ENCODE measurements around the gene INTS11. TPM values are rescaled to one million over a fixed set of nuclear protein-coding genes. Genes with fewer than 3 reads are reported as not detected.

Gene INTS11
- total RNA-seq, 1 donor from 2014 or later, result 52.8 TPM

DNA sequence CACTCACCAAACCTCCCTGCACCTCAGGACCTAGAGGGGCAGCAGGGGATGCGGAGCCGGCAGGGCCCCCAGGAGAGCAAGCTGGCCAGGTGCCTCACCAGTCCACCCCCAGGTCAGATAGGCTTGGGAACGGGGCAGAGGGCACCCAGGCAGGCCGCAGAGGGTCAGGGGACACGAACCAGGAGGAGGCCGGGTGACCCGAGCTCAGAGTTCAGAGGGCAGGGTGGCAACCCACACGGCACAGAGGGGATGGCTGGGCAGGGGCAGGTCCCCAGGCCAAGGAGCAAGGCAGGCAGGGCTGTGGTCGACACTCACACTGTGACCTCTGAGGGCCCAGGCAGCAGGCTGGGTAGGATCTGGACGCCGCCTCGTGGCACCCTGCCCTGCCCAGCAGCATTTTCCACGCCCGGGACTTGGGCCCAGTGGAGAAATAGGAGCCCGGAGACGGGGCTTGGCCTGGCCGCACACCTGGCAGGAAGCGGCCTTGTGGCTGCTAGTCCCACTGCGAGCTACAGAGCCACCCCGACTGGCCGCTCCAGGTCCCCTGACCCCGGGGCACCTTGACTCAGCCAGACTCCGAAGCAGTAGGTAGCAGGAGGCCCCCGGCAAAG lies 19.5 kb upstream of the INTS11 start:
- DNase-seq, result no peak

DNA sequence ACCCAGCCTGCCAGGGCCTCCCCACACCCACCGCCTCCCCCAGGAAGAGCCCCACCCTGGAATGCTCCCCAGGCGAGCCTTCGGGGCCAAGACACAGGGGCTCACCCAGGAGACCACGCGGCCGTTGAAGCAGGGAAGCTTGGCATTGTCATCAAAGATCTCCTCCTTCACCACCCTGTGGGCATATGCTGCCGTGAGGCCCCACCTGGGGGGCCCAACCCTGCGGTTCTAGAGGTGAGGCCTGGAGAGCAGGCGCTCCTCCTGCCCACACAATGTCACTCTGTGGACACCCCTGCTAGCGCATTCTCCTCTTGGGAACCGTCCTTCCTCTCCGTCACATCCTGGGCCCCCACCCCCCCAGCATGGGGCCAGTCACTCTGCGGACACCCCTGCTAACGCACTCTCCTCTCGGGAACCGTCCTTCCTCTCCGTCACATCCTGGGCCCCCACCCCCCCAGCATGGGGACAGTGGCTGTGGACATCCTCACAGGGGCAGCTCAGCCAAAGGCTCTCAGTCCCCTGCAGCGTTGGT lies 18.2 kb upstream of the INTS11 start:
- no peak for DNase-seq

DNA sequence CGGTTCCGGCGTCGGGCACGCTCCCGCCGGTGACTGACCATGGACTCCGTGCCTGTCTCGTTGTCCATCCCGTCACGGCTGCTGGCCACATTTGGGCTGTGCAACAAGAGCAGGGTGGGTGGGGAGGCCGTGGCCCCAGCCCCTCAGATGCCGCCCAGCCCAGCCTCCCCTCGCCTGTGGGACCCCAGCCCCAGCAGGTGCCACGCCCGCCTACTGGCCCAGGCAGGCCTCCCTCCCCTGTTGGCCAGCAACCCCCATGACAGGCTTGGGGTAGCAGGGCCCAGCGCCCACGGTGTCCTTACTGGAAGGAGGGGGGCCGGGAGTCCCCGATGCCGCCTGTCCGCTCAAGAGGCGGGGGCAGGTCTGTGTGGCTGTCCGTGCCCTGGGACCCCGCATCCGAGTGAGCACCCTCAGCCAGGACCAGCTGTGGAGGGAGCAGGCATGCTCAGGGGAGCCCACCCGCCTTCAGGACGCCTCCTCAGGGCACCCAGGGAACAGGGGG lies 17.7 kb upstream of the INTS11 start:
- DNase-seq, result no peak

DNA sequence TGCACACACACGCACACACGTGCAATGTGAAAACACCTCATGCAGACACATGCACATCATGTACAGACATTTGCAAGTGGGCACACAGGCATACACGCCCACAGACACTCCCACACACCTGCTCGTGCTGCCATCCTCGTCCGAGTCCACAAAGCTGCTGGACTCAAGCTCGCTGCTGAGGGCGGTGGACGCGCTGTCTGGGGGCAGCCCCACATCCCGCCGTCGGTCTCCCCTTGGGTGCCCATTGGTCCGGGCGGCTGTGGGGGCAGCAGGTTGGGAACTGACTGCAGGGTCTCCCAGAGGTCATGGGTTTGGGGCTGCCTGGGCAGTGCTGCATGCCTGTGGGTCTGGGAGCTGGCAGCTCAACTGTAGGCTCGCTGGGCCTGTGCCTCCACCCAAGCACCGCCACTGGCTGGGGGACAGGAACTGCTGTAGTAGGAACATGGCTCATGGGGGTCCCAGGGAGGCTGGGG lies 17.1 kb upstream of the INTS11 start:
- DNase-seq, result no peak

DNA sequence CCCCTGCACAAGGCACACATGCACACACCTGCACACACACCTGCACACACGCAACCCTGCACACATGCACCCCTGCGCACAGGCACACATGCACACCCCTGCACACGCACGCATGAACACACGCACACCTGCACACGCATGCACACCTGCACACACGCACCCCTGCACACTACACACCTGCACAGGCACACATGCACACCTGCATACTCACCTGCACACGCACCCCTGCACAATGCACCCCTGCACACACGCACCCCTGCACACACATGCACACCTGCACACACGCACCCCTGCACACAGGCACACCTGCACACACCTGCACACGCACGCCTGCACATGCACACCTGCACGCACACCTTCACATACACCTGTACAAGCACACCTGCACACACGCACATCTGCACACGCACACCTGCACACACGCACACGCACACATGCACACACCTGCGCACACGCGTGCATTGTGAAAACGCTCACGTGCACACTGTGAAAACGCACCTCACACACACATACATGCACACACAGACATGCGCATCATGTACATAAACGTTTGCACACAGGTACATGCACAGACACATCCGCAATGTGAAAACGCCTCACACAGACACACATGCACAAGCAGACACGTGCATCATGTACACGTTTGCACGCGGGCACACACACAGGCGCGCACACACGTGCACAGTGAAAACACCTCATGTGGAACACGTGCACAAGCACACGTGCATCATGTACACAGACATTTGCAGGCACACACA lies 16.5 kb upstream of the INTS11 start:
- DNase-seq, result no peak

DNA sequence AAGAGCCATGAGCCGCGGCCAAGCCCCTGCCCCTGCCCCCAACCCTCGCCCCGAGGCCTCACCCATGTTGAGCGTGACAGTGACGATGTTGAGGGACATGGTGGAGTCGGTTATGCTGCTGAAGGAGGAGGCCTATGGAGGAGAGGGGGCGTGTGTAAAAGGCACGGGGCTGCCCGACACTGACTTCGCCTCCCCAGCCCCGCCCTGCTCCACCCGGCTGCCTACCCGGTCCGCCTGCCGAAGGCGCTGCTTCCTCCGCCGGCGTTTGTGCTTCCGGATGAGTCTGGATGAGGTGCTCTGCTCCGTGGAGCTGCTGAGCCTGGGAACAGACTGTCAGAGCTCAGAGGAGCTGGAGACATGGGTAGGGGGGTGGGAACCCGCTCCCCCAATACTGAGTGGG lies 15.7 kb upstream of the INTS11 start:
- no peak for DNase-seq

DNA sequence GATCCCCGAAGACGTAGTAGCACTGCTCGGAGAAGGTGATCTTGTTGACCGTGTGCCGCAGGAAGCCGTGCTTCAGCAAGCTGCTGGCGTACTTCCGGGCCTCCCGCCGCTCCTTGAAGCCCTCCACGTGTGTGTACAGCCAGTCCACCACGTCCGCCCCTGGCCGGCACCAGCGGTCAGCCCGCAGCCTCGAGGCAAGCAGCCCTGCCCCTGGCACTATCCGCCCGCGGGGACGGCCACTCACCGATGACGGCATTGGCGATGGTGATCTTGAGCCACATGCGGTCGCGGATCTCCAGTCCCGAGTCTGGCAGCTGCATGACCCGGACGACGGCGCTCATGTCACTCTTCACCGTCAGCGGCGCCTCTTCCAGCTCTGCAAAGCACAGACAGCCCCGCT lies 13.8 kb upstream of the INTS11 start:
- DNase-seq, result no peak

DNA sequence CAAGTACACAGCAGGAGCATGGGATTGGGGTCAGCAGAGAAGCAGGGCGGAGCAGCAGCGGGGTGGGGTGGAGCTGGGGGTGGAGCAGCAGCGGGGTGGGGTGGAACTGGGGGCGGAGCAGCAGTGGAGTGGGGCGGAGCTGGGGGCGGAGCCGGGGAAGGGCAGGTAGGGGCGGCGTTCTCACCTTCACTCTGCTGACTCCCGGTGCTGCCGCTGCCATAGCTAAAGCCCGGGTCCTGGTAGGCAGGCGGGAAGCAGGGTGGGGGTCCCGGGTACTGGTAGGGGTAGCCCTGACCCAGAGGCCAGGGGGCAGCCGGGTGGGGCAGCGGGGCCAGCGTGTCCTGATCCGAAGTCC lies 13.3 kb upstream of the INTS11 start:
- DNase-seq, result no peak

DNA sequence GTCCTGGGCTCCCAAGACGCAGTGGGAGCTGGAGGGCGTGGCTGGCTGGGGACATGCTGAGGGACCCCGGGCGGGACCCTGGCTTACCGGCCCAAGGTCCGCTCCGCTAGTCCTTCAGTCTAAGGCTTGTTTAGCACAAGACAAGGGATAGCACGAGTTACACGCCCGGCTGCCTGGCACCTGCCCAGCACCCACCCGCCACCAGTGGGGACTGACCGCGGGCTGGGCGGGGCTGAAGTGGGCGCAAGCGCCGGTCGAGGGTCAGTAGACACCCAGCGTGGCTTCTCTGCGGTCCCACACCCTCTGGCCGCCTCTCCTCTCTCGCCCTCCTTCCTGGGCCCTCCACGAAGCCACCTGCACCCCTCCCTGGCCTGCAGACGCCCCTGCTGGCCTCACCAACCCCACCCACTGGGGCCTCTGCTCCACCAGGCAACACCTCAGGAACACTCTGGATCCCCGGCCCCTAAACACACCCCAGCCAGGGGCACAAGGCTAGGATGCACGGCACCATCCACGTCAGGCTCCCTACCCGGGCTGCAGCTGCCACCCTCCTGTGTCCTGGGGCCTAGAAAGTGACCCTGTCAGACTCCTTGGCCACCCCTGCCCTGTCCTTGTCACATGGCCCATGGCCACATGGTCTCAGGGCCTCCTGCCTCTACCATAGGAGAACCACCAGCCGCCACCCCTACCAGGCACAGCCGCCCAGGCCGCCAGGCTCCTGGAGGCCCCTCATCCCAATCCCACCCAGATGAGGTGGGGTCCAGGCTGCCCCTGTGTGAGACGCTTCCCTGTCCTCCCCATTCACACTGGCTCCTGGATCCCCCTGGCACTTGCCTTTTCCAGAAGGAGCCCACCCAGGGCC lies 12.7 kb upstream of the INTS11 start:
- DNase-seq, result no peak

DNA sequence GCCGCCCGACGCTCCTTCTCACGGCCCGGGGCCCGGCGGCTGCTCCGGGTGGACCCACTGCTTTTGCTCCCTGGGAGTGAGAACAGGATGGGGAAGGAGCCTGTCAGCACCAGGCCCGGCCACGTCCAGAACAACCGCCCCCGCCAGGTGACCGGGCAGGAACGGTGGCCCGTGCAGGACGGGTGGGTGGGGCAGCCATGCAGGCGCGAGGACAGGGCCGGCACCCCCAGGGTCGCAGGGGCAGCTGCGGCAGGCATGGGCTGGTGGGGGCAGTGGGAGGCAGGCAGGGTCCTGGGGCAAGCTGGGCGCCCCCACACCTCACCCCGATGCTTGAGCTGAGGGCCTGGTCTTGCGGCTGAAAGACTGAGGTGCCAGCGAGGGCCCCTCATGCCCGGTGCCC lies 12.0 kb upstream of the INTS11 start:
- no peak for DNase-seq

DNA sequence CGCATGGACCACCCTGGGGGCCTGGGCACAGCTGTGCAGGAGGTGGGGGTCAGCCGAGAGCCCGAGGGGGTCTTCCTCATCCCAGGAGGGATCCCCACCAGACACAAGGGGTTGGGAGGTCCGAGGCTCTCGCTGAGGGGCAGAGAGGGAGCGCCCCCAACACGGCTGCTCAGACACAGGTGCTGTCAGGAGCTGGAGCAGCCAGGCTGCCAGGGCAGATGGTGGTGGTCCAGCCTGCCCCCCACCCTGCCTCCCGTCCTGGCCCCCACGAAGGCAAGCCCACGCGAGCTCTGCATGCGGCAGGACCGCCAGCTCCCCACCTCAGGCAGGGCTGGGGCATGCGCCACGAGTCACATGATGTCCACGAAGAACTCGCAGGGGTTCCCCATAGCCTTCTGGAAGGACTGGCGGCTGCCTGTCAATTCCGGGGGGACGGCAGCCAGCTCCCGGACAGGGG lies 11.4 kb upstream of the INTS11 start:
- no peak for DNase-seq

DNA sequence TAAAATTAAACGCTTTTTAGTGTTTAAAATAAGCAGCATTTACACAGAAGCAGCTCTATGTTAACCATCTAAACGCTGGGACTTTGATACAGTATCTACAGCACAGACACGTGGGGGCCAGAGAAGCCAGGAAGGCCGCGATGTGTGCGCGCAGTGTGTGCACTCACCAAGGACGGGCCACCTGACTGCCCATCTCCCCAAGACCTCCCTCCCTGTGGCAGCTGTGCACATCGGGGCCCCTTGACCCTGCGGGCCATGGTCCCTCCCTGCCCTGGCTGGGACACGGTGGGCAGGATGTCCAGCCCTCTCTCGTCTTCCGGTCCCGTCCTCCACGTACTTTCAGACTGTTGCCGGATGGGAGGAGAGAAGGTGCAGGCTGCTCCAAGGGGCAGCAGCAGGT lies 10.8 kb upstream of the INTS11 start:
- DNase-seq, result no peak

DNA sequence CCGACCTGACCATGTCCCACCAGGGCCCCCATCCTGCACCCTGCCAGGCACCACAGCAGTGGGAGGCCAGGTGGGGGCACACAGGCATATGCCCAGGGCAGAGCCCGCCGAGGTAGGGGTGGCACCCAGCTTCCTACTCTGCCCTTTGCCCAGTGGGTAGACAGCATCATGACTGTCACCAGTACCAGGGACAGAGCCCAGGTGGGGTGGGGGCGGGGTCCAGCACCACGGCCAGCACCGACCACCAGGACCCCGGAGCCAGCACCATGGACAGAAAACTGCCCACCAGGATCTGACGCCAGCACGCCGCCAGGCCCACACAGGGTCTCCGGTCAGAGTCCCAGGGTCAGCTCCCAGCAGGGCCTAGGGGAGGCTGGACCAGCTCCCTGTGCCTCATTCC lies 10.4 kb upstream of the INTS11 start:
- no peak for DNase-seq

DNA sequence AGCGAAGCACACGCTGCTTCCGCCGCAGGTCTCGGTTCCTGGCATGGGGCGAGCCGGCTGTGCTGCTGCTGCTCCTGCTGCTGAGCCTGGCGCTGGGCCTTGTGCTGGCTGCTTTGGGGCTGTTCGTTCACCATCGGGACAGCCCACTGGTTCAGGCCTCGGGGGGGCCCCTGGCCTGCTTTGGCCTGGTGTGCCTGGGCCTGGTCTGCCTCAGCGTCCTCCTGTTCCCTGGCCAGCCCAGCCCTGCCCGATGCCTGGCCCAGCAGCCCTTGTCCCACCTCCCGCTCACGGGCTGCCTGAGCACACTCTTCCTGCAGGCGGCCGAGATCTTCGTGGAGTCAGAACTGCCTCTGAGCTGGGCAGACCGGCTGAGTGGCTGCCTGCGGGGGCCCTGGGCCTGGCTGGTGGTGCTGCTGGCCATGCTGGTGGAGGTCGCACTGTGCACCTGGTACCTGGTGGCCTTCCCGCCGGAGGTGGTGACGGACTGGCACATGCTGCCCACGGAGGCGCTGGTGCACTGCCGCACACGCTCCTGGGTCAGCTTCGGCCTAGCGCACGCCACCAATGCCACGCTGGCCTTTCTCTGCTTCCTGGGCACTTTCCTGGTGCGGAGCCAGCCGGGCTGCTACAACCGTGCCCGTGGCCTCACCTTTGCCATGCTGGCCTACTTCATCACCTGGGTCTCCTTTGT lies 9.2 kb upstream of the INTS11 start:
- DNase-seq, result no peak

DNA sequence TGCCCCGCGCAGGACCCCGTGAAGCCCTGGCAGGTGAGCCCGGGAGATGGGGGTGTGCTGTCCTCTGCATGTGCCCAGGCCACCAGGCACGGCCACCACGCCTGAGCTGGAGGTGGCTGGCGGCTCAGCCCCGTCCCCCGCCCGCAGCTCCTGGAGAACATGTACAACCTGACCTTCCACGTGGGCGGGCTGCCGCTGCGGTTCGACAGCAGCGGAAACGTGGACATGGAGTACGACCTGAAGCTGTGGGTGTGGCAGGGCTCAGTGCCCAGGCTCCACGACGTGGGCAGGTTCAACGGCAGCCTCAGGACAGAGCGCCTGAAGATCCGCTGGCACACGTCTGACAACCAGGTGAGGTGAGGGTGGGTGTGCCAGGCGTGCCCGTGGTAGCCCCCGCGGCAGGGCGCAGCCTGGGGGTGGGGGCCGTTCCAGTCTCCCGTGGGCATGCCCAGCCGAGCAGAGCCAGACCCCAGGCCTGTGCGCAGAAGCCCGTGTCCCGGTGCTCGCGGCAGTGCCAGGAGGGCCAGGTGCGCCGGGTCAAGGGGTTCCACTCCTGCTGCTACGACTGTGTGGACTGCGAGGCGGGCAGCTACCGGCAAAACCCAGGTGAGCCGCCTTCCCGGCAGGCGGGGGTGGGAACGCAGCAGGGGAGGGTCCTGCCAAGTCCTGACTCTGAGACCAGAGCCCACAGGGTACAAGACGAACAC lies 8.5 kb upstream of the INTS11 start:
- no peak for DNase-seq

DNA sequence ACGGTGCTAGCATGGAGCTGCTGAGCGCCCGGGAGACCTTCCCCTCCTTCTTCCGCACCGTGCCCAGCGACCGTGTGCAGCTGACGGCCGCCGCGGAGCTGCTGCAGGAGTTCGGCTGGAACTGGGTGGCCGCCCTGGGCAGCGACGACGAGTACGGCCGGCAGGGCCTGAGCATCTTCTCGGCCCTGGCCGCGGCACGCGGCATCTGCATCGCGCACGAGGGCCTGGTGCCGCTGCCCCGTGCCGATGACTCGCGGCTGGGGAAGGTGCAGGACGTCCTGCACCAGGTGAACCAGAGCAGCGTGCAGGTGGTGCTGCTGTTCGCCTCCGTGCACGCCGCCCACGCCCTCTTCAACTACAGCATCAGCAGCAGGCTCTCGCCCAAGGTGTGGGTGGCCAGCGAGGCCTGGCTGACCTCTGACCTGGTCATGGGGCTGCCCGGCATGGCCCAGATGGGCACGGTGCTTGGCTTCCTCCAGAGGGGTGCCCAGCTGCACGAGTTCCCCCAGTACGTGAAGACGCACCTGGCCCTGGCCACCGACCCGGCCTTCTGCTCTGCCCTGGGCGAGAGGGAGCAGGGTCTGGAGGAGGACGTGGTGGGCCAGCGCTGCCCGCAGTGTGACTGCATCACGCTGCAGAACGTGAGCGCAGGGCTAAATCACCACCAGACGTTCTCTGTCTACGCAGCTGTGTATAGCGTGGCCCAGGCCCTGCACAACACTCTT lies 7.7 kb upstream of the INTS11 start:
- no peak for DNase-seq

DNA sequence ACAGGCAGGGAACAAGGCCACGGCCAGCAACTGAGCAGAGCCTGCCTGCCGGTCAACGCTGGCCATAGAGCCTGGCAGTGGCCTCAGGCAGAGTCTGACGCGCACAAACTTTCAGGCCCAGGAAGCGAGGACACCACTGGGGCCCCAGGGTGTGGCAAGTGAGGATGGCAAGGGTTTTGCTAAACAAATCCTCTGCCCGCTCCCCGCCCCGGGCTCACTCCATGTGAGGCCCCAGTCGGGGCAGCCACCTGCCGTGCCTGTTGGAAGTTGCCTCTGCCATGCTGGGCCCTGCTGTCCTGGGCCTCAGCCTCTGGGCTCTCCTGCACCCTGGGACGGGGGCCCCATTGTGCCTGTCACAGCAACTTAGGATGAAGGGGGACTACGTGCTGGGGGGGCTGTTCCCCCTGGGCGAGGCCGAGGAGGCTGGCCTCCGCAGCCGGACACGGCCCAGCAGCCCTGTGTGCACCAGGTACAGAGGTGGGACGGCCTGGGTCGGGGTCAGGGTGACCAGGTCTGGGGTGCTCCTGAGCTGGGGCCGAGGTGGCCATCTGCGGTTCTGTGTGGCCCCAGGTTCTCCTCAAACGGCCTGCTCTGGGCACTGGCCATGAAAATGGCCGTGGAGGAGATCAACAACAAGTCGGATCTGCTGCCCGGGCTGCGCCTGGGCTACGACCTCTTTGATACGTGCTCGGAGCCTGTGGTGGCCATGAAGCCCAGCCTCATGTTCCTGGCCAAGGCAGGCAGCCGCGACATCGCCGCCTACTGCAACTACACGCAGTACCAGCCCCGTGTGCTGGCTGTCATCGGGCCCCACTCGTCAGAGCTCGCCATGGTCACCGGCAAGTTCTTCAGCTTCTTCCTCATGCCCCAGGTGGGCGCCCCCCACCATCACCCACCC lies 6.9 kb upstream of the INTS11 start, which contains the start of gene TAS1R3:
Gene TAS1R3, plus strand, starts transcription at position 213 of the 898 bp plus-strand sequence. Its CDS starts 66 bp downstream, at position 279.
- no peak for DNase-seq

DNA sequence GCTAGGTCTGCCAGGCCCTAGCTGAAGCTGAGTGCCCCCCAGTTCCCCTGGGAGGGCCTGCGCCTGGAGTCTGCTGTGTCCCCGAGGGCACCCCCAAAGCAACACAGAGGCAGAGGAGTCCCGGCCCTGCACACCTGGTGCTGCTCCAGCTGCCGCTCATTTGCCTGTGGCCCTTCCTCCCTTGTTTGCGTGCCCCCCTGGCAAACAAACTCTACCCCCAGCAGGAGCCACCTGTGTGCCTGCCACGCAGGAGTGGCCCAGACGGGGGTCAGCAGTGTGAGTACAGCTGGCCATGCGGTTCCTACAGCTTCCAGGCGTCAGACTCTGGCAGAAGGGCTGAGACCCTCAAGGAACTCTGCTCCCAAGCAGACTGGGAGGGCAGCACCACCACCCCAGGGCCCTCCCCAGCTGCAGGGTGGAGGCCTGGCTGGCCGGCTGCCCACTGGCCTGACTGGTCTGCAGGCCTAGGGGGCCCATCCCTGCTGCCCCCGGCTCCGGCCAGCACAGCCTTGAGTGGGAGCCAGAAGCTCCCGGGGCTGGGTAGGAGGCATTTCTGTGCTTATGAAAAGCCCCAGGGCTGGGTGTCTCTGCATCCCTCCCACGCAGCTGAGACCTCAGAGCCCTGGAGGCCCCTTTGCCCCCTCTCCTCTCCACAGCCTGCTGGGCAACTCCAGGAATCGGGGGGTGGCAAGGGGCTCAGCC lies 6.1 kb upstream of the INTS11 start:
- no peak for DNase-seq
